Measurements from ENCODE around the gene EFHC1. TPM values are rescaled to one million over a fixed set of nuclear protein-coding genes. Genes with fewer than 3 reads are reported as not detected.

Gene EFHC1
- total and polyA plus RNA-seq, 4 donors: 3.3 to 11.3 (median 6.9) TPM

- TF ChIP-seq REST (IDR thresholded peaks at IDR 0.05) (no peak), ATF3 (IDR thresholded peaks at IDR 0.05) (no peak), NR2F2 (IDR thresholded peaks at IDR 0.05) (no peak), GABPA (IDR thresholded peaks at IDR 0.05 in 1 of 2, conservative IDR thresholded peaks at IDR 0.05 in 1 of 2) (no peak), FOXA1 (IDR thresholded peaks at IDR 0.05) (no peak), MAX (IDR thresholded peaks at IDR 0.05) (no peak), HNF4G (IDR thresholded peaks at IDR 0.05) (no peak), HNF4A (conservative IDR thresholded peaks at IDR 0.05) (no peak), YY1 (IDR thresholded peaks at IDR 0.05) (no peak)
Measured at GRCh38 chr6:52530351-52530750, 110.2 kb downstream of the EFHC1 start (continued).

- H3K4me3 ChIP-seq (ENCODE audit: low read depth in 1 of 3, low read length in 3 of 3): no peak overlapping the region
- H3K9me3 ChIP-seq (ENCODE audit: control insufficient read depth in 4 of 4, low read length in 3 of 4): no peaks in the 10 kb centered on the region
- peaks cover 0 to 4% (median 0%) of the 10 kb centered on the region in 4 donors for H3K4me1 ChIP-seq (ENCODE audit: control insufficient read depth in 4 of 4, insufficient read depth in 4 of 4, low read length in 3 of 4)
- TF ChIP-seq HNF4G (IDR thresholded peaks at IDR 0.05): no peak
- TF ChIP-seq ZBTB33 (IDR thresholded peaks at IDR 0.05): no peak
- TF ChIP-seq CTCF (IDR thresholded peaks at IDR 0.05; ENCODE audit: low read depth, low read length, missing input control): no peak
- 96% methylated on average over 4 of the region's 4 CpGs for WGBS
- peaks cover 0 to 8% (median 1%) of the 10 kb centered on the region in 4 donors for H3K36me3 ChIP-seq (ENCODE audit: control insufficient read depth in 4 of 4, insufficient read depth in 3 of 4, low read depth in 1 of 4, low read length in 3 of 4)
- no peaks in the 10 kb centered on the region for H3K27me3 ChIP-seq (ENCODE audit: control insufficient read depth in 4 of 4, insufficient read depth in 4 of 4, low read length in 3 of 4)
- no peak overlapping the region for H3K9ac ChIP-seq (ENCODE audit: low read depth in 1 of 2, low read length in 2 of 2)
- H3K27ac ChIP-seq (ENCODE audit: low read depth in 1 of 2, low read length in 2 of 2): no peak overlapping the region
- no peak for DNase-seq (ENCODE audit: low spot score)
Measured at GRCh38 chr6:52531396-52531795, 111.3 kb downstream of the EFHC1 start.

GRCh38 chr6:52531834-52532233 is 111.7 kb downstream of the EFHC1 start:
- WGBS: 97% methylated on average over 1 of the region's 1 CpG
- peaks cover 0 to 4% (median 0%) of the 10 kb centered on the region in 4 donors for H3K4me1 ChIP-seq (ENCODE audit: control insufficient read depth in 4 of 4, insufficient read depth in 4 of 4, low read length in 3 of 4)
- no peak for DNase-seq (ENCODE audit: low spot score)
- no peaks in the 10 kb centered on the region for H3K27me3 ChIP-seq (ENCODE audit: control insufficient read depth in 4 of 4, insufficient read depth in 4 of 4, low read length in 3 of 4)
- H3K9ac ChIP-seq (ENCODE audit: low read depth in 1 of 2, low read length in 2 of 2): no peak overlapping the region
- peaks cover 0 to 8% (median 1%) of the 10 kb centered on the region in 4 donors for H3K36me3 ChIP-seq (ENCODE audit: control insufficient read depth in 4 of 4, insufficient read depth in 3 of 4, low read depth in 1 of 4, low read length in 3 of 4)
- no peak overlapping the region for H3K4me3 ChIP-seq (ENCODE audit: low read depth in 1 of 3, low read length in 3 of 3)
- H3K9me3 ChIP-seq (ENCODE audit: control insufficient read depth in 4 of 4, low read length in 3 of 4): no peaks in the 10 kb centered on the region
- no peak overlapping the region for H3K27ac ChIP-seq (ENCODE audit: low read depth in 1 of 2, low read length in 2 of 2)
- TF ChIP-seq RAD21 (IDR thresholded peaks at IDR 0.05) (no peak), RXRA (IDR thresholded peaks at IDR 0.05) (no peak), ATF3 (IDR thresholded peaks at IDR 0.05) (no peak), ZBTB33 (IDR thresholded peaks at IDR 0.05) (no peak), YY1 (IDR thresholded peaks at IDR 0.05) (no peak), FOXA1 (IDR thresholded peaks at IDR 0.05) (no peak), CTCF (IDR thresholded peaks at IDR 0.05; ENCODE audit: low read depth, low read length, missing input control) (no peak), HNF4A (conservative IDR thresholded peaks at IDR 0.05) (no peak), TAF1 (conservative IDR thresholded peaks at IDR 0.05) (no peak), NR2F2 (IDR thresholded peaks at IDR 0.05) (no peak), SP1 (IDR thresholded peaks at IDR 0.05) (no peak), EGR1 (IDR thresholded peaks at IDR 0.05; ENCODE audit: low read depth in 2 of 2) (no peak), HNF4G (IDR thresholded peaks at IDR 0.05) (no peak), GABPA (IDR thresholded peaks at IDR 0.05 in 1 of 2, conservative IDR thresholded peaks at IDR 0.05 in 1 of 2) (no peak)
